Measurements from ENCODE around the gene ARHGAP6.
"Not testable (repeated sequence)": the region's sequence is repeated elsewhere in the genome, so short reads cannot be mapped to it uniquely, and the experiment has no call there.

The ARHGAP6 gene

DNA sequence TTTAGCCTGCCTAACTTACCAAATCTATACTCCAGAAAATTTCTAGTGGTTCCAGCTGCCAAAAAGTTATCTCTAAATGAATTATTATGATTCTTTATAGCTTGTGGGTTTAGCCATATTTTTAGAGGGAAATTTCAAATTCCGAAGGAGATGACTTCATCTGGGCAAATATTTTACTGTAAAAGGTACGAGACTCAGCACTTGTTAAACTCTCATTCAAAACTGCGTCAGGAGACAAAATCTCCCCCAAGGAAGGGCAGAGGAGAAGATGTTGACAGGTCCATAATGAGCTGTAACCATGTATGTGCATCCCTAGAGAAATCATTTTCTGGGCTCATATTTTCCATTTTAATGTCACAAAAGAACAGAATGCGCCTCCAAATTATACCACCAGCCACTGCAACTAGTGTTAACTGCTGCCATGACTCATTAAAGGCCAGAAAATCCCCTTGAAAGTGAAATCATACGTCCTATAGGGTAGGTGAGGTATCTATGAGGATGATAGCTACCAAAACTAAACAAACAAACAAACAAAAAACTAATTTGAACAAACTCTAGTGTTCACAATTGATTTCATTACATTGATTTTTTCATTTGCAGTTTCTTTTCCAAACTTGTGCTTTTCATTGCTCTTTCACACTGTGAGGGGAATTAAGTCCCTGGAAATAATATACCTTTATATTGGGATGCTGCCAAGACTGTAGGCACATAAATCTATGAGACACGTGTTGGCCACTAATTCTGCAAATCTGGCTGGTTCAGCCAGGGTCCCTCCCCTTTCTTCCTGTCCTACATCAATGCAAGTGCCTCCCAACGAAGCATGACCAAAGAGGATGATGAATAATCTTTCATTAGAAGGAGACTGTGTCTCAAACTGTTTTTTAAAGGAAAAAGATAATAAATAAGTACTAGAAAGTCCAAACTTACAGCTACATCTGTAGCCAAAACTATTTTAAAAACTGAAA lies 85.8 kb downstream of the ARHGAP6 start:
- 90 to 100% methylated on average over 5 of the region's 7 CpGs for WGBS, 2 experiments
- H3K27me3 ChIP-seq (ENCODE audit: control insufficient read depth, insufficient read depth, low read length, poor library complexity, severe bottlenecking), result no peaks in the 10 kb centered on the region
- no peaks in the 10 kb centered on the region for H3K9me3 ChIP-seq (ENCODE audit: control insufficient read depth, low read length)
- no peaks in the 10 kb centered on the region for H3K36me3 ChIP-seq (ENCODE audit: control insufficient read depth, insufficient read depth, low read length)
- no peak overlapping the region for H3K4me3 ChIP-seq (ENCODE audit: insufficient read depth, low read depth, low read length)
- no peaks in the 10 kb centered on the region for H3K4me1 ChIP-seq (ENCODE audit: control insufficient read depth, insufficient read depth, low read length)
- H3K27ac ChIP-seq (ENCODE audit: insufficient read depth, low read depth, low read length, poor library complexity, severe bottlenecking), result no peak overlapping the region

DNA sequence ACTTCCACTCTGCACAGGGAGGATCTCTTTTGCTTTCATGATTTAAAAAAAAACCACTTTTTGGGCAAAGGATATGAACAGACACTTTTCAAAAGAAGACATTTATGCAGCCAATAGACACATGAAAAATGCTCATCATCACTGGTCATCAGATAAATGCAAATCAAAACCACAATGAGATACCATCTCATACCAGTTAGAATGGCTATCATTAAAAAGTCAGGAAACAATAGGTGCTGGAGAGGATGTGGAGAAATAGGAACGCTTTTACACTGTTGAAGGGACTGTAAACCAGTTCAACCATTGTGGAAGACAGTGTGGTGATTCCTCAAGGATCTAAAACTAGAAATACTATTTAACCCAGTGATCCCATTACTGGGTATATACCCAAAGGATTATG lies 87.4 kb downstream of the ARHGAP6 start:
- WGBS, 2 experiments, result 89 to 100% methylated on average over 1 of the region's 1 CpG
- H3K9me3 ChIP-seq (ENCODE audit: control insufficient read depth, low read length); H3K4me3 ChIP-seq (ENCODE audit: insufficient read depth, low read depth, low read length); H3K27ac ChIP-seq (ENCODE audit: insufficient read depth, low read depth, low read length, poor library complexity, severe bottlenecking); H3K4me1 ChIP-seq (ENCODE audit: control insufficient read depth, insufficient read depth, low read length); H3K27me3 ChIP-seq (ENCODE audit: control insufficient read depth, insufficient read depth, low read length, poor library complexity, severe bottlenecking); H3K36me3 ChIP-seq (ENCODE audit: control insufficient read depth, insufficient read depth, low read length): not testable (repeated sequence)

DNA sequence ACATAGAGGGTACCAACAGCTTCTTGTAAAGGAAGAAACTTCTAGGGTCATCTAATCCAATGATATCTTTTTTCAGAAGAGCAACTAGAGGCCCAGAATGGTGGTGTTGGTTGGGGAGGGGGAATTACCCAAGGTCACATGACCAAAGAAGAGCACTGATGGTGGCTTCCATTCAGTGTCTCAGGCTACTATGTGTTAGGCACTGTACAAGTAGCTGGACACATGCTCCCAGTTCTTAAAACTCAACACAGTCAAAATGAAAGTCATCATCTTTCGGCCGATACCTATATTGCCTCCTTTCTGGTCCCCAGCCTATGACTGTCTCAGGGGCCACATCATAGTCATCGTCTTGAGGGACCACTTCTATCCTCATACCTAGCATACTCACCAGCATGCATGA lies 88.1 kb downstream of the ARHGAP6 start:
- no peaks in the 10 kb centered on the region for H3K27me3 ChIP-seq (ENCODE audit: control insufficient read depth, insufficient read depth, low read length, poor library complexity, severe bottlenecking)
- H3K4me1 ChIP-seq (ENCODE audit: control insufficient read depth, insufficient read depth, low read length), result no peaks in the 10 kb centered on the region
- no peaks in the 10 kb centered on the region for H3K36me3 ChIP-seq (ENCODE audit: control insufficient read depth, insufficient read depth, low read length)
- H3K4me3 ChIP-seq (ENCODE audit: insufficient read depth, low read depth, low read length), result no peak overlapping the region
- H3K27ac ChIP-seq (ENCODE audit: insufficient read depth, low read depth, low read length, poor library complexity, severe bottlenecking), result no peak overlapping the region
- WGBS, 2 experiments, result 78 to 97% methylated on average over 2 to 3 of the region's 3 CpGs
- H3K9me3 ChIP-seq (ENCODE audit: control insufficient read depth, low read length), result no peaks in the 10 kb centered on the region

DNA sequence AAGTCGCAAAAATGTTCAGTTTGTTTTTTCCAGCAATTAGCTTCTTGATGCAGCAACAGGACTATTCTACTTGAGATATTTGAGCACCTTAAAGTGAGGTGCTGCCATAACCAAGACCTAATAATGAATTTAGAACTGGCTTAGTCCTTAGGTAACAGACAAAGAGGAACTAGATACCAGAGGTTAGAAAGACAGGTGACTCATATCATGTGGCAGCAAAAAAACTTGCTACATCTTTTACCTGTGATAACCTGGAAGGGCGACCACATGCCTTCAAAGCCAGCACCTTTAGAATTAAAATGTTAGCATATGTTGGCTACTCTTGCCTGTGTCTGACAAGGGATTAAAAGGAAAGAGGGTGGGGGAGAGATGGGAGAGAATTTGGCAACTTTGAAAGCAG lies 90.4 kb downstream of the ARHGAP6 start:
- Histone ChIP-seq H3K27me3 (ENCODE audit: control insufficient read depth, insufficient read depth, low read length, poor library complexity, severe bottlenecking) (no peaks in the 10 kb centered on the region), H3K9me3 (ENCODE audit: control insufficient read depth, low read length) (no peaks in the 10 kb centered on the region), H3K4me3 (ENCODE audit: insufficient read depth, low read depth, low read length) (no peak overlapping the region), H3K36me3 (ENCODE audit: control insufficient read depth, insufficient read depth, low read length) (no peaks in the 10 kb centered on the region), H3K27ac (ENCODE audit: insufficient read depth, low read depth, low read length, poor library complexity, severe bottlenecking) (no peak overlapping the region), H3K4me1 (ENCODE audit: control insufficient read depth, insufficient read depth, low read length) (no peaks in the 10 kb centered on the region)
- WGBS, 2 experiments, result 100% methylated on average over 2 of the region's 2 CpGs

DNA sequence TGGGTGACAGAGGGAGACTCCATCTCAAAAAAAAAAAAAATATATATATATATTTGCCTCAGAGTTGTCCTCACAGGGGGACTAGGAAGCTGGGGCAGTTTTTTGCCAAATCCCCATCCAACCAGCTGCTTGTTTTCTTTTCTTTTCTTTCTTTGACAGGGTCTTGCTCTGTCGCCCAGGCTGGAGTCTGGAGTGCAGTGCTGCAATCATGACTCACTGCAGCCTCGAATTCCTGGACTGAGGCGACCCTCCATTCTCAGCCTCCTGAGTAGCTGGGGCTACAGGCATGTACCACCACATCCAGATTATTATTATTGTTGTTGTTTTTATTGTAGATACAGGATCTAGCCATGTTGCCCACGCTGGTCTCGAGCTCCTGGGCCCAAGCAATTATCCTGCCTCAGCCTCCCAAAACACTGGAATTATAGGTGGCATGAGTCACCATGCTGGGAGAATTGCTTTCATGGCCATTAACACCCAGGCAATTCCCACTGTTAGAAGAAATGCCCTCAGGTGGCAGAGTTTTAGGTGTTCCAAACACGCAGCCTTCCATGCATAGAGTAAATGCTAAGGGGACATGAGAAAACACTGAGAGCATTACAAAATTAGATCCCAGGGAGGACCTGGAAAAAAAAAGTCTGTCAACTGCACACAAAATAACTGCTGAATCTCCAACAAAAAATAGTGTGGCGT lies 98.0 kb downstream of the ARHGAP6 start:
- Histone ChIP-seq H3K4me3 (ENCODE audit: insufficient read depth, low read depth, low read length) (no peak overlapping the region), H3K27ac (ENCODE audit: insufficient read depth, low read depth, low read length, poor library complexity, severe bottlenecking) (no peak overlapping the region)
- WGBS, 2 experiments, result 82 to 93% methylated on average over 6 of the region's 7 CpGs

DNA sequence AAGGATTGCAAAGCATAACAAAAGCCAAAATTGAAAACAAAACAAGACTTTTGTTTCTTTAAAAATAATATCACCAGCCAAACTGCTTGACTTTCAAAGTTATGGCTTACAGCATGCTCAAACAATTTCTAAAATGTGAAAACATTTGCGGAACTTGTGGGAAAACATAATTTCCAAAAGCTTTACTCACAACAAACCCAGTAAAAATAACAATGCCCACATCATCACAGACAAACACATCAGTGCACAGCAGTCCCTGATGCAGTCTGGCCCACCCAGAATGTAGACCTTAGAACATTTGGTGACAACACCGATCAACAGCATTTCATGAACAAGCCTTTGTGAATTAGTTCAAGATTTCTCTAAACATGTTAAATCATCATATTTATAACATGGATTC lies 98.9 kb downstream of the ARHGAP6 start:
- Histone ChIP-seq H3K36me3 (ENCODE audit: control insufficient read depth, insufficient read depth, low read length) (no peaks in the 10 kb centered on the region), H3K27me3 (ENCODE audit: control insufficient read depth, insufficient read depth, low read length, poor library complexity, severe bottlenecking) (peaks cover 30% of the 10 kb centered on the region), H3K4me3 (ENCODE audit: insufficient read depth, low read depth, low read length) (no peak overlapping the region), H3K4me1 (ENCODE audit: control insufficient read depth, insufficient read depth, low read length) (no peaks in the 10 kb centered on the region), H3K27ac (ENCODE audit: insufficient read depth, low read depth, low read length, poor library complexity, severe bottlenecking) (no peak overlapping the region), H3K9me3 (ENCODE audit: control insufficient read depth, low read length) (no peaks in the 10 kb centered on the region)
- 75 to 90% methylated on average over 1 to 2 of the region's 2 CpGs for WGBS, 2 experiments

More for the DNA sequence above, 98.0 kb downstream of the ARHGAP6 start:
- H3K9me3 ChIP-seq (ENCODE audit: control insufficient read depth, low read length), result no peaks in the 10 kb centered on the region
- H3K36me3 ChIP-seq (ENCODE audit: control insufficient read depth, insufficient read depth, low read length), result no peaks in the 10 kb centered on the region
- H3K27me3 ChIP-seq (ENCODE audit: control insufficient read depth, insufficient read depth, low read length, poor library complexity, severe bottlenecking), result peaks cover 30% of the 10 kb centered on the region
- no peaks in the 10 kb centered on the region for H3K4me1 ChIP-seq (ENCODE audit: control insufficient read depth, insufficient read depth, low read length)

DNA sequence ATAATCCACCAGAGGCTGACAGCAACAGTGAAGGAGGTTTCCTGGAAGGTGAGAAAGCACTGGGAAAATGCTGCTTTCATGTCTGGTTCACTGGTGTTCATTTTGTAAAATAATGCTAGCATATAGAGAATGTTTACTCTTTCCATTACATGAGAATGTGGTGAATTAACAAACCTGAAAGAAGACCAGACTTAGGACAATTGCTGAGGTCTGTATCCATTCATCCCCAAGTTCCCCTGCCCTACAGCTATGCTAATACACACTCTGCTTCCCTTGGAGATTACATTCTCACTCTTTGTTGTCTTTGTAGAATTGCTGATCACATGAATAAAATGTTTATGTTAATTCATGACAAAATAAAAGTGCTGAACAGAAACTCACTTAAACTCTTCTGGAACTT lies 99.5 kb downstream of the ARHGAP6 start:
- Histone ChIP-seq H3K4me1 (ENCODE audit: control insufficient read depth, insufficient read depth, low read length) (no peaks in the 10 kb centered on the region), H3K27ac (ENCODE audit: insufficient read depth, low read depth, low read length, poor library complexity, severe bottlenecking) (no peak overlapping the region), H3K4me3 (ENCODE audit: insufficient read depth, low read depth, low read length) (no peak overlapping the region), H3K36me3 (ENCODE audit: control insufficient read depth, insufficient read depth, low read length) (no peaks in the 10 kb centered on the region), H3K9me3 (ENCODE audit: control insufficient read depth, low read length) (no peaks in the 10 kb centered on the region), H3K27me3 (ENCODE audit: control insufficient read depth, insufficient read depth, low read length, poor library complexity, severe bottlenecking) (peaks cover 30% of the 10 kb centered on the region)

DNA sequence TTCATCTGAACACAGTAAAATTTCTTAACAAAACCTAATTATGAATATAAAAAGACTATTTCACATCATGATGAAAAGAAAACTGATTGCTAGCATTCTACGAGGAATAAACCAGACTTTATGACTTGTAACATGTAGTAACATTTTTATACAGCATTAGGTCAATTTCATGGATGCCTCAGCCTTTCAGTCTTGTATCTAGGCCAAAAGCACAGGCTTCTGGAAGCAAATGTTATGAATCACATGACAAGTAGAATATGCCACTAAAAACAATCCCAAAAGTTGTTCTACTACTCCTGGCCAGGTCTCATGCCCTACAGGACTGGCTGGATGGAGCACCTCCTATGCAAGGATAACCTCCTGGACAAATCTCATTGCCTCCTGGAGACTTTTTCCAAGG lies 101.2 kb downstream of the ARHGAP6 start:
- Histone ChIP-seq H3K9me3 (ENCODE audit: control insufficient read depth, low read length) (no peaks in the 10 kb centered on the region), H3K4me3 (ENCODE audit: insufficient read depth, low read depth, low read length) (no peak overlapping the region), H3K27ac (ENCODE audit: insufficient read depth, low read depth, low read length, poor library complexity, severe bottlenecking) (no peak overlapping the region), H3K4me1 (ENCODE audit: control insufficient read depth, insufficient read depth, low read length) (no peaks in the 10 kb centered on the region), H3K36me3 (ENCODE audit: control insufficient read depth, insufficient read depth, low read length) (no peaks in the 10 kb centered on the region), H3K27me3 (ENCODE audit: control insufficient read depth, insufficient read depth, low read length, poor library complexity, severe bottlenecking) (peaks cover 30% of the 10 kb centered on the region)
- 86% methylated on average over 1 of the region's 1 CpG; no CpG with 5 or more reads in 1 of the 2 experiments for WGBS, 2 experiments

DNA sequence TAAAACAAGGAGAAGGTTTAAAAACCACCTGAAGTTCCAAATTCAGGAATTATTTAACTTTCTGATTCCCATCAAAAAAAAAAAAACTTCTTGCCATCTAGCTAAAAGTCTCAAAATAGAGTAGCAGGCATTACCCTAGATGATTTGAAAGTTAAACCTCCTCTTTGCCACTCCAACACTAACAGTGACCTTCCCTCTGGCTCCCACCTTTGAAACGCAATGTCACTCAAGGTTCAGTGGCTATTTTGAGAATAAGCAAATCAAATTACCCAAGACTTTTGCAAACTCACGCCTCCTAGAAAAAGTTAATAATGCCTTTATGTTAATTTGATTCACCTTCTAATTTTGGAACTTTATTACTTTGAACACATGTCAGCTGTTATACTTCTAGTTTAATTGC lies 103.2 kb downstream of the ARHGAP6 start:
- Histone ChIP-seq H3K4me3 (ENCODE audit: insufficient read depth, low read depth, low read length) (no peak overlapping the region), H3K9me3 (ENCODE audit: control insufficient read depth, low read length) (no peaks in the 10 kb centered on the region), H3K4me1 (ENCODE audit: control insufficient read depth, insufficient read depth, low read length) (no peaks in the 10 kb centered on the region), H3K36me3 (ENCODE audit: control insufficient read depth, insufficient read depth, low read length) (no peaks in the 10 kb centered on the region), H3K27me3 (ENCODE audit: control insufficient read depth, insufficient read depth, low read length, poor library complexity, severe bottlenecking) (peaks cover 24% of the 10 kb centered on the region), H3K27ac (ENCODE audit: insufficient read depth, low read depth, low read length, poor library complexity, severe bottlenecking) (no peak overlapping the region)
- 70% methylated on average over 1 of the region's 2 CpGs; no CpG with 5 or more reads in 1 of the 2 experiments for WGBS, 2 experiments

DNA sequence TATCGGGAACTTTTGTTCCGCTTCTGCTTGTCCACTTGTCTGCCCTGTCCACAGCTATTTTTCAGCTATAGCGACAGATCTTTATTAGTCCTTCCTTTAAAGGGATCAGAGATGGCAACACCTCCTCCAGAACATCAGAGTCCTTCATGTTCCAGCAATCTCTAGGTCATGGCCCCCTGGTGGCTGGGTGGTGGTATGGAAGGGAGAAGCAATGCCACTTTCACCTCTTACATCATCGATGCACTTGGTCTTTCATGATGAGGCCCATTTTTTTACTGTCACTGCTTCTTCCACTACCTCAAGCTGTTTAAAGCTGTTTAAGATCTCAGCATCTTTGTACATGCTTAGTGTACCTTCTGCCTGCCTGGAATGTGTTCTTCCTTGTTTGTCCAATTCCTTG lies 106.7 kb downstream of the ARHGAP6 start:
- H3K4me3 ChIP-seq (ENCODE audit: insufficient read depth, low read depth, low read length), result no peak overlapping the region
- no peak overlapping the region for H3K27ac ChIP-seq (ENCODE audit: insufficient read depth, low read depth, low read length, poor library complexity, severe bottlenecking)
- H3K36me3 ChIP-seq (ENCODE audit: control insufficient read depth, insufficient read depth, low read length), result no peaks in the 10 kb centered on the region
- no peaks in the 10 kb centered on the region for H3K9me3 ChIP-seq (ENCODE audit: control insufficient read depth, low read length)
- 92 to 96% methylated on average over 4 of the region's 4 CpGs for WGBS, 2 experiments
- H3K27me3 ChIP-seq (ENCODE audit: control insufficient read depth, insufficient read depth, low read length, poor library complexity, severe bottlenecking), result peaks cover 7% of the 10 kb centered on the region
- H3K4me1 ChIP-seq (ENCODE audit: control insufficient read depth, insufficient read depth, low read length), result no peaks in the 10 kb centered on the region
